HepG2 (cell line): ENCODE results near the gene NYNRIN. TPM values are rescaled to one million over a fixed set of nuclear protein-coding genes. Genes with fewer than 3 reads are reported as not detected.

Source experiments
- ATF1 ChIP-seq: IDR thresholded peaks from 2 replicates; pipeline ENCODE4 v1.6.1; 2016; ENCODE audit warnings: mild to moderate bottlenecking, control low read depth
- EZH2 ChIP-seq: conservative IDR thresholded peaks from 2 replicates; pipeline ENCODE4 v1.6.1; 2012; ENCODE audit warnings: mild to moderate bottlenecking, low read depth, low read length, moderate library complexity
- FOXJ3 ChIP-seq: sonication (generic); formaldehyde crosslinking; IDR thresholded peaks from 2 replicates; pipeline ENCODE4 v1.4.0; 2020; ENCODE audit warnings: missing genetic modification reagents, mild to moderate bottlenecking, borderline replicate concordance
- GFI1 ChIP-seq: sonication (generic); formaldehyde crosslinking; IDR thresholded peaks from 2 replicates; pipeline ENCODE4 v1.5.0; 2020; ENCODE audit warnings: missing genetic modification reagents, mild to moderate bottlenecking, borderline replicate concordance
- KLF13 ChIP-seq: sonication (generic); formaldehyde crosslinking; IDR thresholded peaks from 2 replicates; pipeline ENCODE4 v1.4.0; 2020; ENCODE audit warnings: mild to moderate bottlenecking, missing genetic modification reagents
- KLF9 ChIP-seq: IDR thresholded peaks from 2 replicates; pipeline ENCODE4 v1.6.1; 2016; ENCODE audit warnings: low read depth
- RARG ChIP-seq: sonication (generic); formaldehyde crosslinking; IDR thresholded peaks from 2 replicates; pipeline ENCODE4 v1.4.0; 2020; ENCODE audit warnings: low read depth, mild to moderate bottlenecking, missing genetic modification reagents
- RELA ChIP-seq: sonication (generic); formaldehyde crosslinking; IDR thresholded peaks from 2 replicates; pipeline ENCODE4 v1.4.0; 2020; ENCODE audit warnings: missing genetic modification reagents
- ZNF713 ChIP-seq: sonication (generic); formaldehyde crosslinking; IDR thresholded peaks from 2 replicates; pipeline ENCODE4 v1.4.0; 2020; ENCODE audit warnings: mild to moderate bottlenecking, missing genetic modification reagents
- ZNF75D ChIP-seq: sonication (generic); formaldehyde crosslinking; IDR thresholded peaks from 2 replicates; pipeline ENCODE4 v1.8.1; 2023; ENCODE audit warnings: missing genetic modification reagents, mild to moderate bottlenecking, borderline replicate concordance
- polyA plus RNA-seq, 8 experiments: library from polyadenylated mRNA; depleted of rRNA in 3 of 8; stranded (reverse) in 7 of 8; unstranded in 1 of 8; fragments of >200 nt; fragmentation: Illumina TruSeq in 4 of 8; extraction: Trizol in 4 of 8; gene quantifications; 2 replicates each; pipeline versions ENCODE4 v1.2.1 to v1.2.3, GENCODE V29; 2011 to 2016; ENCODE audit warnings: low read depth in 4 of 8, missing spikeins in 1 of 8, mixed read lengths in 1 of 8; ENCODE audit not compliant: insufficient read depth in 1 of 8
- total RNA-seq, 5 experiments: library from RNA; depleted of rRNA; stranded (reverse); fragments of >200 nt; fragmentation: Illumina TruSeq; extraction: Trizol; gene quantifications; 2 replicates each; pipeline ENCODE4 v1.2.3, GENCODE V29; 2016; ENCODE audit warnings: low read depth in 1 of 5
- TF ChIP-seq, protein P1 (sequence below): sonication (generic); formaldehyde crosslinking; IDR thresholded peaks from 2 replicates; pipeline ENCODE4 v1.4.0; 2020; ENCODE audit warnings: missing genetic modification reagents, borderline replicate concordance
- TF ChIP-seq, protein P2 (sequence below): sonication (generic); formaldehyde crosslinking; IDR thresholded peaks from 2 replicates; pipeline ENCODE4 v1.9.0; 2021; ENCODE audit warnings: missing genetic modification reagents, borderline replicate concordance
- TF ChIP-seq, protein P3 (sequence below): sonication (generic); formaldehyde crosslinking; IDR thresholded peaks from one replicate; pipeline ENCODE4 v1.5.1; 2020; ENCODE audit warnings: mild to moderate bottlenecking, missing genetic modification reagents; ENCODE audit errors: not compliant biosample characterization

The NYNRIN gene
- total and polyA plus RNA-seq, 2 of the 13 experiments (the other 11 are each of a cell fraction or from before 2014, with no cell fraction given): 0.63 to 1.1 TPM

DNA sequence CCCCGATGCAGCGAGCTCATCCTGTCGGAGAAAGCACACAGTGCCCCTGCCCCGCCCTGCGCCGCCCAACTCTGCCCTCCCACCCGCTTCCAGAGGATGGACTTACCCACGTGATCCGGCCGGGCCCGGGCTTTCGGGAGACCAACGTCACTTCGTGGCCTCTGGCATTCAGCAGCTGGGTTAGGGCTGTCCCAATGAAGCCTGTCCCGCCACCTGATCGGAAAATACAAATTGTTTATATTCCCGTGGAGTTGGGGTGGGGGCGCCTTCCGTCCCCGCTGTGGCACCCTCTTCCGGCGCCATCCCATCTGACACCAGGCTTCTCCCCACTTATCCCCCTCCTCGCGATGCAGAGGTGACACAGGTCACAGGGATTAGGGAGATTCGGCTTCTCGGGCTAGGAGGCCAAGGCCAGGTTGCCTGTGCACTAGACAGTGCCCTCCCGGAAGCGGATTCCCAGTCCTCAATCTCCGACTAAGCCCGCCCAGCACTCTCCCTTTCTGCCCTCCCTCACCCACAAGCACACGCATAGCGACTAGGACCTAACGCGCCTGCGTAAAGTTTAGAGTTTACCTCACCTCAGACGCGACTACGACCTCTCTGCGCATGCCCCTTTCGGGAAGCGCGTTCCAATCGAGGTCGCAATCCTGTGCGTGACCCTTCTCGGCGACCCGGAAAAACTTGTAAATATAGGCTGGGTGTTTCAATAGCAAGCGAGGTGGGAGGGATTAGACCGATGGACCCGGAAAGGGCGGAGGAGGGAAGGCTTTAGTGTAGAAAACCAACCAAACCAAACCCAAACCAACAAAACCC, 43.6 kb downstream of the NYNRIN start, which contains the start of gene SDR39U1 (continued):
- TF ChIP-seq, protein P1, sequence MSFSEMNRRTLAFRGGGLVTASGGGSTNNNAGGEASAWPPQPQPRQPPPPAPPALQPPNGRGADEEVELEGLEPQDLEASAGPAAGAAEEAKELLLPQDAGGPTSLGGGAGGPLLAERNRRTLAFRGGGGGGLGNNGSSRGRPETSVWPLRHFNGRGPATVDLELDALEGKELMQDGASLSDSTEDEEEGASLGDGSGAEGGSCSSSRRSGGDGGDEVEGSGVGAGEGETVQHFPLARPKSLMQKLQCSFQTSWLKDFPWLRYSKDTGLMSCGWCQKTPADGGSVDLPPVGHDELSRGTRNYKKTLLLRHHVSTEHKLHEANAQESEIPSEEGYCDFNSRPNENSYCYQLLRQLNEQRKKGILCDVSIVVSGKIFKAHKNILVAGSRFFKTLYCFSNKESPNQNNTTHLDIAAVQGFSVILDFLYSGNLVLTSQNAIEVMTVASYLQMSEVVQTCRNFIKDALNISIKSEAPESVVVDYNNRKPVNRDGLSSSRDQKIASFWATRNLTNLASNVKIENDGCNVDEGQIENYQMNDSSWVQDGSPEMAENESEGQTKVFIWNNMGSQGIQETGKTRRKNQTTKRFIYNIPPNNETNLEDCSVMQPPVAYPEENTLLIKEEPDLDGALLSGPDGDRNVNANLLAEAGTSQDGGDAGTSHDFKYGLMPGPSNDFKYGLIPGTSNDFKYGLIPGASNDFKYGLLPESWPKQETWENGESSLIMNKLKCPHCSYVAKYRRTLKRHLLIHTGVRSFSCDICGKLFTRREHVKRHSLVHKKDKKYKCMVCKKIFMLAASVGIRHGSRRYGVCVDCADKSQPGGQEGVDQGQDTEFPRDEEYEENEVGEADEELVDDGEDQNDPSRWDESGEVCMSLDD (CRISPR knock-in tag): peak; percentile 72; the same call in 1 of the 2 replicates
- TF ChIP-seq ZNF75D (CRISPR knock-in tag) (peak; percentile 14; the same call in 1 of the 2 replicates), KLF13 (CRISPR knock-in tag) (0 out of 2 replicates have a peak, but pooled peaks have one; percentile 85), GFI1 (CRISPR knock-in tag) (peak; percentile 87; the same call in 1 of the 2 replicates), KLF9 (CRISPR knock-in tag) (no peak; the same call in 1 of the 2 replicates), FOXJ3 (CRISPR knock-in tag) (peak; percentile 64; the same call in 1 of the 2 replicates), ZNF713 (CRISPR knock-in tag) (peak; percentile 99), RARG (CRISPR knock-in tag) (no peak), RELA (CRISPR knock-in tag) (no peak), EZH2 (no peak), ATF1 (CRISPR knock-in tag) (peak; percentile 95)
- TF ChIP-seq, protein P2, sequence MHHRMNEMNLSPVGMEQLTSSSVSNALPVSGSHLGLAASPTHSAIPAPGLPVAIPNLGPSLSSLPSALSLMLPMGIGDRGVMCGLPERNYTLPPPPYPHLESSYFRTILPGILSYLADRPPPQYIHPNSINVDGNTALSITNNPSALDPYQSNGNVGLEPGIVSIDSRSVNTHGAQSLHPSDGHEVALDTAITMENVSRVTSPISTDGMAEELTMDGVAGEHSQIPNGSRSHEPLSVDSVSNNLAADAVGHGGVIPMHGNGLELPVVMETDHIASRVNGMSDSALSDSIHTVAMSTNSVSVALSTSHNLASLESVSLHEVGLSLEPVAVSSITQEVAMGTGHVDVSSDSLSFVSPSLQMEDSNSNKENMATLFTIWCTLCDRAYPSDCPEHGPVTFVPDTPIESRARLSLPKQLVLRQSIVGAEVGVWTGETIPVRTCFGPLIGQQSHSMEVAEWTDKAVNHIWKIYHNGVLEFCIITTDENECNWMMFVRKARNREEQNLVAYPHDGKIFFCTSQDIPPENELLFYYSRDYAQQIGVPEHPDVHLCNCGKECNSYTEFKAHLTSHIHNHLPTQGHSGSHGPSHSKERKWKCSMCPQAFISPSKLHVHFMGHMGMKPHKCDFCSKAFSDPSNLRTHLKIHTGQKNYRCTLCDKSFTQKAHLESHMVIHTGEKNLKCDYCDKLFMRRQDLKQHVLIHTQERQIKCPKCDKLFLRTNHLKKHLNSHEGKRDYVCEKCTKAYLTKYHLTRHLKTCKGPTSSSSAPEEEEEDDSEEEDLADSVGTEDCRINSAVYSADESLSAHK (CRISPR knock-in tag): peak; percentile 20; the same call in 1 of the 2 replicates
- TF ChIP-seq, protein P3, sequence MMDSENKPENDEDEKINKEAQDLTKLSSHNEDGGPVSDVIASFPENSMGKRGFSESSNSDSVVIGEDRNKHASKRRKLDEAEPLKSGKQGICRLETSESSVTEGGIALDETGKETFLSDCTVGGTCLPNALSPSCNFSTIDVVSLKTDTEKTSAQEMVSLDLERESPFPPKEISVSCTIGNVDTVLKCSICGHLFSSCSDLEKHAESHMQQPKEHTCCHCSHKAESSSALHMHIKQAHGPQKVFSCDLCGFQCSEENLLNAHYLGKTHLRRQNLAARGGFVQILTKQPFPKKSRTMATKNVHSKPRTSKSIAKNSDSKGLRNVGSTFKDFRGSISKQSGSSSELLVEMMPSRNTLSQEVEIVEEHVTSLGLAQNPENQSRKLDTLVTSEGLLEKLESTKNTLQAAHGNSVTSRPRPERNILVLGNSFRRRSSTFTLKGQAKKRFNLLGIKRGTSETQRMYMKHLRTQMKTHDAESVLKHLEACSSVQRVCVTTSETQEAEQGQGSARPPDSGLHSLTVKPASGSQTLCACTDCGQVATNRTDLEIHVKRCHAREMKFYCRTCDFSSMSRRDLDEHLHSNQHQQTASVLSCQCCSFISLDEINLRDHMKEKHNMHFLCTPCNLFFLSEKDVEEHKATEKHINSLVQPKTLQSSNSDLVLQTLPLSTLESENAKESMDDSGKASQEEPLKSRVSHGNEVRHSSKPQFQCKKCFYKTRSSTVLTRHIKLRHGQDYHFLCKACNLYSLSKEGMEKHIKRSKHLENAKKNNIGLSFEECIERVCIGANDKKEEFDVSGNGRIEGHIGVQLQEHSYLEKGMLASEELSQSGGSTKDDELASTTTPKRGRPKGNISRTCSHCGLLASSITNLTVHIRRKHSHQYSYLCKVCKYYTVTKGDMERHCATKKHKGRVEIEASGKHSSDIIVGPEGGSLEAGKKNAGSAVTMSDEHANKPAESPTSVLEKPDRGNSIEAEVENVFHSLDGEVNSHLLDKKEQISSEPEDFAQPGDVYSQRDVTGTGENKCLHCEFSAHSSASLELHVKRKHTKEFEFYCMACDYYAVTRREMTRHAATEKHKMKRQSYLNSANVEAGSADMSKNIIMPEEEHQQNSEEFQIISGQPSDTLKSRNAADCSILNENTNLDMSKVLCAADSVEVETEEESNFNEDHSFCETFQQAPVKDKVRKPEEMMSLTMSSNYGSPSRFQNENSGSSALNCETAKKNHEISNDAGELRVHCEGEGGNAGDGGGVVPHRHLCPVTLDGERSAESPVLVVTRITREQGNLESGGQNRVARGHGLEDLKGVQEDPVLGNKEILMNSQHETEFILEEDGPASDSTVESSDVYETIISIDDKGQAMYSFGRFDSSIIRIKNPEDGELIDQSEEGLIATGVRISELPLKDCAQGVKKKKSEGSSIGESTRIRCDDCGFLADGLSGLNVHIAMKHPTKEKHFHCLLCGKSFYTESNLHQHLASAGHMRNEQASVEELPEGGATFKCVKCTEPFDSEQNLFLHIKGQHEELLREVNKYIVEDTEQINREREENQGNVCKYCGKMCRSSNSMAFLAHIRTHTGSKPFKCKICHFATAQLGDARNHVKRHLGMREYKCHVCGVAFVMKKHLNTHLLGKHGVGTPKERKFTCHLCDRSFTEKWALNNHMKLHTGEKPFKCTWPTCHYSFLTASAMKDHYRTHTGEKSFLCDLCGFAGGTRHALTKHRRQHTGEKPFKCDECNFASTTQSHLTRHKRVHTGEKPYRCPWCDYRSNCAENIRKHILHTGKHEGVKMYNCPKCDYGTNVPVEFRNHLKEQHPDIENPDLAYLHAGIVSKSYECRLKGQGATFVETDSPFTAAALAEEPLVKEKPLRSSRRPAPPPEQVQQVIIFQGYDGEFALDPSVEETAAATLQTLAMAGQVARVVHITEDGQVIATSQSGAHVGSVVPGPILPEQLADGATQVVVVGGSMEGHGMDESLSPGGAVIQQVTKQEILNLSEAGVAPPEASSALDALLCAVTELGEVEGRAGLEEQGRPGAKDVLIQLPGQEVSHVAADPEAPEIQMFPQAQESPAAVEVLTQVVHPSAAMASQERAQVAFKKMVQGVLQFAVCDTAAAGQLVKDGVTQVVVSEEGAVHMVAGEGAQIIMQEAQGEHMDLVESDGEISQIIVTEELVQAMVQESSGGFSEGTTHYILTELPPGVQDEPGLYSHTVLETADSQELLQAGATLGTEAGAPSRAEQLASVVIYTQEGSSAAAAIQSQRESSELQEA (CRISPR knock-in tag): peak; percentile 85
